H7 (cell line): ENCODE measurements around the gene ADK. TPM values are rescaled to one million over a fixed set of nuclear protein-coding genes. Genes with fewer than 3 reads are reported as not detected.
"Not testable (repeated sequence)": the region's sequence is repeated elsewhere in the genome, so short reads cannot be mapped to it uniquely, and the experiment has no call there.

Source experiments
- DNase-seq: peaks from one replicate; pipeline ENCODE4 v3.0.0; 2012
- H3K27me3 ChIP-seq: 2 replicates; pipeline ENCODE4 v1.6.0; 2011; ENCODE audit warnings: mild to moderate bottlenecking, low read length; ENCODE audit not compliant: control insufficient read depth, insufficient read depth
- H3K36me3 ChIP-seq: replicated peaks from 2 replicates; pipeline ENCODE4 v1.5.1; 2011; ENCODE audit warnings: low read length; ENCODE audit not compliant: control insufficient read depth, insufficient read depth
- H3K4me3 ChIP-seq: 2 replicates; pipeline ENCODE4 v1.5.1; 2011; ENCODE audit warnings: low read depth, mild to moderate bottlenecking, control low read depth, low read length, moderate library complexity; ENCODE audit not compliant: insufficient read depth
- total RNA-seq: library from RNA; depleted of rRNA; stranded (reverse); fragments of >200 nt; shearing (Covaris generic); gene quantifications from 2 replicates; pipeline ENCODE4 v1.2.3, GENCODE V29; 2014

ADK gene
- total RNA-seq, 1 experiment from 2014 or later: 20.1 TPM

DNA sequence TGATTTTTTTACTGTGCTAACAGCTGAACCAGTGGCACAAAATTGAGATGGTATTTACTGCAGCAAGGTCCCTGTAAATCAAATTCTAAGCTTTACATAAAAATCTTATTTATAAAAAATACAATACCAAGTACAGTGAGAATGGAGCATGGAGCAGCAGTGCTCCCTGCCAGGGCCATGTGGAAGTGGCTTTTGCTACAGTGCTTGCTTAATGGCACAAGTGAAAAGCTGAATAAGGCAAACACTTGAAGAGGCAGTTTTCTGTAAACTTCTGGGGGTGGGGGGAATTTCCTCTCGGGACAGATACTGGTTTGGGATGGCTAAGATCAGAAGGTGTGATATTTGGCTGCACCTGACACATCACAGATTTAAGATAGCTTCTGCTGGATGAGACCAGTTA is 27.9 kb upstream of the ADK start:
- DNase-seq: no peak
- peaks cover 22% of the 10 kb centered on the region for H3K36me3 ChIP-seq

DNA sequence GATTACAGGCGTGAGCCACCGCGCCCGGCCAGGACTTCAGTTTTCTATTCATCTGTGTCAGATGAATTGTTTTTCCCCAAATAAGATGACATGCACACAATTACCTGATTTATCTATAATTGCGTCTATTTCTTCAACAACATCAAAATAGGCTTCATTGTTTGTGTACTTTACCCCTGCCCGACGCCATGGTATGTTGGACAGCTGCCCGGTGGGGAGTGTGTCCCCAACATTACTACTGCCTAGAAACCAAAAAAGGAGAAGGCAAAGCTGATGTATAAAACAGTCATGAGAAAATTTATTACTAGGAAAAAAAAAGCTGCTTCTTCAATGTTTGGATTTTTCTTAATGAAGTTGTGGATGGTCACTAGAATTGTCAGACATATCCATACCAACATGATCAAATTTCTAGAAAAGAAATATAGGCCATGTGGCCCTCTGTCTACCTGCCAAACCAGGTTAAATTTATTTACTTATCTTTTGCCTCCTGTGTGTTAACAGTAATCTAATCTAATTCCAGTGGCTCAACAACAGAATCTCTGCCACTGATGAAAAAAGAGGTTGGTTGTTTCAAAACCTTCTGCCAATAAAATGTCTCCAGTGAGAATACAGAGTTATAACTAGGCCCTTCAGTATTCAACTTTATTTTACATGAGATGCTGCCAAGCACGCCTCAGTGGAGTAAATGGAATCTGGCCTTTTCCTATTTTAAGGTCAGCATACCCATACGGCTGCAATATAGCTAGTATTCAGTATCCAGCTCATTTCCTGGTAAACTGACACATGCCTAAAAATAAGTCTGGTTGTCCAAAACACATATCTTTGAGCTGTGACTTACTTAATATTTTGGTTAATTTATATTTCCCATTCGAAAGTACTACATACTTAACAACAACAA is 16.8 kb upstream of the ADK start:
- Histone ChIP-seq H3K36me3 (peaks cover 8% of the 10 kb centered on the region), H3K27me3 (no peaks in the 10 kb centered on the region), H3K4me3 (no peak overlapping the region)
- no peak for DNase-seq

More for the DNA sequence above, 27.9 kb upstream of the ADK start:
- Histone ChIP-seq H3K27me3 (no peaks in the 10 kb centered on the region), H3K4me3 (no peak overlapping the region)

DNA sequence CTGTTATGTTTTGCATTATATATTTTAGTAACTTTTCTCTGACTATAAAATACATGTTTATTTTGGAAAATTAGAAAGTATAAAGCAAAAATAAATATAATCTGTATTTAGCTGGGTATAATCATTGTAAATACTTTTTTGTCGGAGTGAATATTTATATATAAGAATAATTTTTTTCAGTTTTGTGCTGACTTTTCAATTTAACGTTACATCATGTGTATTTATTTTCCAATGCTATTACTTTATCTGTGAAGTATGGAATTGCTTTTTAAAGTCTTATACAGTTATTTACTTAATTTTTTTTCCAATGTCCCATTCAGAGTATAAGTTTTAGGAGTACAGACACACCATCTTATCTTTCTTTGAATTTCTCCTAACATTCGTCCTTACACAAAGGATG is 15.6 kb upstream of the ADK start:
- peaks cover 5% of the 10 kb centered on the region for H3K36me3 ChIP-seq
- DNase-seq: no peak
- H3K27me3 ChIP-seq: no peaks in the 10 kb centered on the region
- no peak overlapping the region for H3K4me3 ChIP-seq

DNA sequence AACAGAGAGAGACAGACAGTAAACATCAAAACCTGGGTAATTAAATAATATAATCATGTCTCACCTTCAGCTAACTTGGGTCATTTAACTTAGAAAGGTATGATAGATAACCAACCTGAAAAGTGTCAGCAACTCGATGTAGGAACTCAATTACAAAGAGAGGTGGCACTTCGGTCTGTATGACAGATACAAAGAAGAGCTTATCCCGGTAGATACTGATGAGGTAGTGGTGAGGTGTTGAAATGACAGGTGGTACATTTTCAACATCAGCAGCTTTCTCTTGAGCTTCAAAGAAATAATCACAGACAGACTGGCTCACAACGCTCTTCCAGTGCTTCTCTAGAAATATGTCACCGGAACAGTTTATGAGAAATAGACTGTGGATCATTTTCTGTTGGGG is 13.0 kb upstream of the ADK start:
- H3K4me3 ChIP-seq: no peak overlapping the region
- peaks cover 5% of the 10 kb centered on the region for H3K36me3 ChIP-seq
- peak; percentile 30 for DNase-seq
- H3K27me3 ChIP-seq: no peaks in the 10 kb centered on the region

DNA sequence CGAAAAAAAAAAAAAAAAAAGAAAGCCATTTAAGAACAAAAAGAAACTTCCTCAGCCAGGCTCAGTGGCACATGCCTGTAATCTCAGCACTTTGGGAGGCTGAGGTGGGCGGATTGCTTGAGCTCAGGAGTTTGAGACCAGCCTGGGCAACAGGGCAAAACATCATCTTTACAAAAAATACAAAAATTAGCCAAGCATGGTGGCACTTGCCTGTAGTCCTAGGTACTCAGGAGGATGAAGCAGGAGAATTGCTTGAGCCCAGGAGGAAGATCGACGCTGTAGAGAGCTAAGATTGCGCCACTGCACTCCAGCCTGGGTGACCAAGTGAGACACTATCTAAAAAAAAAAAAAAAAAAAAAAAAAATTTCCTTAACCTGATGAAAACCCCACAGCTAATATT is 12.4 kb upstream of the ADK start:
- H3K4me3 ChIP-seq, H3K27me3 ChIP-seq, DNase-seq, H3K36me3 ChIP-seq: not testable (repeated sequence)

DNA sequence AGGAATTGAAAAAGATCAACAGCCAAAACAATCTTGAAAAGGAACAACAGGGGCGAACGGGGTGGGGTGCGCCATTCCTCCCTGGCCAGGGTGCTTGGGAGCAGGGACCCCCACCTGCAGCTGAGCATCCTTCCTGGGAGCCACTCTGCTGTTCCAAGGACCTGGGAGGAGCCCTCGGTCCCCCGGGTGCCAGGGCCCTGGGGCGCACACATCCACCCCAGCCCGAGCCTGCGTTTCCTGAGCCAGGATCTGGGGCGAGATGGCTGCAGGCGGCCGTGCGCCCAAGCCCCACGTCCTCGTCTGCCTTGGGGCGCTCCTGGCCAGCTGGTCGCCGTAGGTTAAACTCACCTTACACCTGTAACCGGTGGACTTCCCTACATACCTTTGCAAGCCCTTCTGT is 11.0 kb upstream of the ADK start:
- no peaks in the 10 kb centered on the region for H3K27me3 ChIP-seq
- H3K4me3 ChIP-seq: no peak overlapping the region
- DNase-seq: peak; percentile 39
- H3K36me3 ChIP-seq: peaks cover 2% of the 10 kb centered on the region

DNA sequence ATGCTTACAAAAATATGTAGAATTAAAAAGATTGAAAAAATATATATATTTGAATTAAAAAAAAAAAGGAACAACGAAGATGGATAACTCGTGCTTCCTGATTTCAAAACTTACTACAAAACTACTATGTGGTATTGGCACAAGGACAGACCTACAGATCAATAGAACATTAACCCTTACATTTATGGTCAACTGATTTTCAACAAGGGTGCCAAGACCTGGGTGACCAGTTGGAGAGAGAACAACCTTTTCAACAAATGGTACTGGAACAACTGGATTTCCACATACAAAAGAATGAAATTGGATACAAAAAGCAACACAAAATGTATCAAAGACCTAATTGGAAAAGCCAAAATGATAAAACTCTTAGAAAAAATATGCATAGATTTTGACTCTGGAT is 10.5 kb upstream of the ADK start:
- Histone ChIP-seq H3K36me3 (peaks cover 2% of the 10 kb centered on the region), H3K27me3 (no peaks in the 10 kb centered on the region), H3K4me3 (no peak overlapping the region)
- no peak for DNase-seq

DNA sequence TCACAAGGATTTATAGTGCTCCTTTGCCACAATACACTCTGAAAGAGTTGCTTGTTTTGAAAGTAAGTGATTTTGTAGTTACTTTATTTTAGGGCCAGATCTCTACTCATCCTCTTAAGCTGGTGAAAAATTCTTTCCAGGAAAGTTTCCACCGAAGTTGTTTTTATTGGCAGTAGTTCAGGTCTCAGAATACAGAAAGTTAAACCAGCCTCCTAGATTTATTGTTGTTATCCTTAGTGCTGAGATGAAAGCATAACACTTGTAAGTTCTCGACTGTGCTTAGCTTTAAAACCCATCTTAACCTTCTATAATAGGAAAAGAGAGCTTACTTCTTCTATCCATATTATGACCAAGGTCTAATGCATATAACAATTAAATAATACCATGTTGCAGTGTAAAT is 5.9 kb upstream of the ADK start:
- H3K4me3 ChIP-seq: no peak overlapping the region
- H3K36me3 ChIP-seq: no peaks in the 10 kb centered on the region; the same call in 1 of the 2 replicates
- no peak for DNase-seq
- H3K27me3 ChIP-seq: no peaks in the 10 kb centered on the region

DNA sequence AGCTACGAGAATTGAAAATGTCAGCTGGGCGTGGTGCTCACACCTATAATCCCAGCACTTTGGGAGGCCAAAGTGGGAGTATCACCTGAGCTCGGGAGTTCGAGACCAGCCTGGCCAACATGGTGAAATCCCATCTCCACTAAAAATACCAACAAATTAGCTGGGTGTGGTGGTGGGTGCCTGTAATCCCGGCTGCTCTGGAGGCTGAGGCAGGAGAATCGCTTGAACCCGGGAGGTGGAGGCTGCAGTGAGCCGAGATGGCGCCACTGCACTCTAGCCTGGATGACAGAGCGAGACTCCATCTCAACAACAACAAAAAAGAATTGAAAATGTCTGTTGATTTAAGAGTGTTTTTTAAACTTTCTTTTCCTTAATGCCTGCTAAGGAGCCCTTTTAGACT is 4.0 kb upstream of the ADK start:
- H3K4me3 ChIP-seq, H3K36me3 ChIP-seq, H3K27me3 ChIP-seq, DNase-seq: not testable (repeated sequence)

DNA sequence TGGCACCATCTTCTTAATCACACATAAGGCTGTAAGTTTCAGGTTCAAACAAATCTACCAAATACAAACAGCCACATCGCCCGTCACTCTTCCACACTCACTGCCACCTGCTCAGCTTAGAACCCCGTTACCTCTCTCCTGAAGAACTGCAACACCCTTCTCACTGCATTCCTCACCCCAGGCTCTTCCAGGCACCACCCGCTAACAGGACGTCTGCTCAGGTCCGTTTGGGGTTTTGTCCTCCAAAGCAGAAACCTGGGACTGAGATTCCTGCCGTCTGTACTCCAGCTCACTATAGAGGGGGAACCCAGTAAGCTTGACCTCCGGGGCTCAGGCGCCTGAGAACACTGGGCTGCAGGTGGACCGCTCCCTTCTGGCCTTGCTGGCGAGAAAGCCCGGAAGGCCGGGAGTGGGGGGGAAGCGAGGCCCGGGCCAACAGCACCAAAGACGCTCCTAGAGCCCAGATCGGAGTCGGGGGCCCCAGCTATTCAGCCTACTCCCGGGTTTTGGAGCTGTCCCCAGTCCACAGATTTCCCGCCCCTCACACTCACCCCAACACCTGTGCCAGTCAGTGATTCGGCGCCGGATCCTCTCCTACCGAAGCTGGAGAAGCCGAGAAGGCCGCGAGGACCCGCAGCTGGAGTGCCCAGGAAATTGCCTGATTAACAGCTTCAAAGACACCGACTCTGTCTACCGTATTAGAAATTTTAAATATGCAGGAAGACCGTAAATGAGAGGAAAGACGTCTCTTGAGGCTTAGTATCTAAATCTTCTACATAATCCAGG is 624 bp upstream of the ADK start, which contains the start of gene AP3M1:
AP3M1 (minus strand) TSS at position 625 of the 786 bp plus-strand sequence. CDS start 12,449 bp downstream, outside the sequence.
- H3K4me3 ChIP-seq: peak within 1 kb of the TSS; percentile 99
- no peaks in the 10 kb centered on the region for H3K27me3 ChIP-seq
- peak; percentile 86 for DNase-seq
- H3K36me3 ChIP-seq: no peaks in the 10 kb centered on the region; the same call in 1 of the 2 replicates

DNA sequence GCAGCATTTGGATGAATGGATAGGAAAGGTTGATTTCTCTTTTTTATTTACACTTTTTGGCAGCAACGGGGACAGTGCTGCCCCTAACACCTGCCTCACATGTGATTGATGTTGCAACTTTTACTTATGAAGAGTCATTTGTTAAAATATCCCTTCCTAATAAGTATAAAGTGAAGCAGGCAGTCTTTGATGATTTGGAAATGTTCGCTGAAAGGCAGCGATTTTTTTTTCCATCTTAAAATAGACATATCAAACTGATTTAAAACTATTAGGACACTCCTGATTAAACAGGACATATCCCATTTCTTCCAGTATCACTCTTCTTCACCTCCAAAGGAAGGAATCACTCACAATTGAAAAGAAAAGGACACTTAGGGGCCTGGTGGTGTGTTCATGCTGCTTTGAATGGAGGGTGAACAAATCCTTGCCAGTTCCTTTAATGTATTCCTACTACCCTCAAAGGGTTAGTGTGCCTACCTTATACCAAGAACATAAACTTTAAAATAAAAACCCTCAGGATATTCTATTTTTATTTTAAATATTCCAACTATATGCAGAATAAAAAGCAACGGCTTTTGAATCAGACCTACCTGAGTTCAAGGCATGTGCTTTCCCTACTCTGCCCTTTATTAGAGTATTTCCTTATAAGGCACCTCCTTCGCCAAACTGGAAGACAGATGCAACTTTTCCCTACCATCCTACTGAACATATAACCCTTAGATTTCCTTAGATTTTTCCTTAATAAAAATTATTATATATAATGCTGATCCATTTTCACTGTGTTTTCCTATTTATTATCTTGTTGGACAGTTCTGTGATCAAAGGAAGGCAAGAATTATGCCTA is 1.1 kb downstream of the ADK start:
- H3K27me3 ChIP-seq: no peaks in the 10 kb centered on the region
- peak overlapping the region; percentile 99 for H3K4me3 ChIP-seq
- peak; percentile 29 for DNase-seq
- H3K36me3 ChIP-seq: no peaks in the 10 kb centered on the region

DNA sequence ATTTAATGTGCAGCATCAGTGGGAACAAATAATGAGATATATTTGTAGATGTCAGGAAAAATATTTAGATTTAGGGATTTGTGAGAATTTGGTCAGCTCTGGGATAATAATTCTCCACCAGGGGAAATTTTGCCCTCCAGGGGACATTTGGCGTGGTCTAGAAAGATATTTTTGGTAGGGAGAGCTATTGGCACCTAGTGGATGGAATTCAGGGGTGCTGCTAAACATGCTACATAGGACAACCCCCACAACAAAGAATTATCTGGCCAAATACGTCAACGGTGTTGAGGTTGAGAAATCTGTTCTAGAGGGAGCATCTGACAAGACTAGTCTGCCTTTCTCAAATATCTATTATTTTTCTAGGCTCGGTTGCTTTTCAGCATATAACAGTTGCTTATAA is 2.1 kb downstream of the ADK start:
- Histone ChIP-seq H3K4me3 (no peak overlapping the region), H3K27me3 (no peaks in the 10 kb centered on the region), H3K36me3 (no peaks in the 10 kb centered on the region)
- peak; percentile 54 for DNase-seq

DNA sequence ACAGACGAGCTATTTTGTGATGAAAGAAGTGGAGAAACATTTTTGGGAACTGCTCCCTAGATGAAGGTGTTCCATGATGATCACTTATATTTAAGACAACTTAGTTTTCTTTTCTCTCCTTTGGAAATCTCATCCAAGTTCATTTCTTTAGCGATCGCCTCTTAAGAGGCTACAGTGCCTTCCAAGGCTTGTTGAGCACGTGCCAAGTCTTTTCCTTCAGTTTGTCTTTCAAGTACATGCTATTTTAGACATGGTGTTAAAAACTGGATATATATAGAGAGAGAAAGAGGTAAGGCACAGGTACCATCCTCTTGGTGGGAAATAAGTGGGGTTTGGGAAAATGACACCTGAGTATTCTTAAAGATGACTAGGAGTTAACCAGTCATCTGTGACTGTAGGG is 2.7 kb downstream of the ADK start:
- Histone ChIP-seq H3K4me3 (no peak overlapping the region), H3K27me3 (no peaks in the 10 kb centered on the region), H3K36me3 (no peaks in the 10 kb centered on the region)
- no peak for DNase-seq

DNA sequence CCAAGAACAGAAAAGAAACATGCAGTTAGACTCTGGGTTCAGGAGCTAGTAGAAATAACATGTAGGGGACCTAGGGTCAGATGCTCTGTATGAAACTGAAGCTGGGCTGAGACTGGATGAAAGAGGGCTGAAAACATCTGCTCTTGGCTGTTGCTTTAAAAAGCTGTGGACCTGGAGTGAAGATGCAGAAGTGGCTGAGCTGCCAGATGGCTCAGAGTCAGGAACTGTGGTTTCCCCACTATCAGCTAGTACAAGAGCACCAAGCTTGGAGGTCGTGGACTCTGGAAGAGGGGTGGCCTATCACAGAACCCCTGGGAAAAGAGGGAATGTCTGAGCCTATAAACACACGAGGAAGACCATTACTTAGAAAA is 5.9 kb downstream of the ADK start:
- no peak for DNase-seq
- no peaks in the 10 kb centered on the region for H3K27me3 ChIP-seq
- H3K36me3 ChIP-seq: no peaks in the 10 kb centered on the region
- H3K4me3 ChIP-seq: no peak overlapping the region
